SK-N-SH (cell line): ENCODE data around the gene YPEL3.

ENCODE experiments used
- EP300 ChIP-seq, 2 experiments: IDR thresholded peaks; 2 replicates each; pipeline versions ENCODE4 v1.4.0 to v1.6.1; 2012; ENCODE audit warnings: borderline replicate concordance in 1 of 2, low read depth in 1 of 2, low read length in 1 of 2
- EZH2phosphoT487 ChIP-seq: fragments of 200-600 bp; sonication (generic); IDR thresholded peaks from 2 replicates; pipeline ENCODE4 v1.6.1; 2017; ENCODE audit warnings: low read depth, mixed run types, mild to moderate bottlenecking, antibody characterized with exemption, moderate library complexity, borderline replicate concordance
- FOXJ3 ChIP-seq: sonication (generic); formaldehyde crosslinking; IDR thresholded peaks from 2 replicates; pipeline ENCODE4 v1.5.1; 2020; ENCODE audit warnings: mild to moderate bottlenecking, missing genetic modification reagents
- POLR2AphosphoS5 ChIP-seq: IDR thresholded peaks from 2 replicates; pipeline ENCODE4 v1.6.1; 2012; ENCODE audit warnings: low read depth, low read length
- SIN3A ChIP-seq: IDR thresholded peaks from 2 replicates; pipeline ENCODE4 v1.6.1; 2012; ENCODE audit warnings: low read depth, mild to moderate bottlenecking, low read length, moderate library complexity, borderline replicate concordance
- SMC3 ChIP-seq: IDR thresholded peaks from 2 replicates; pipeline ENCODE4 v1.6.1; 2012; ENCODE audit warnings: low read depth, low read length, improper control_type of control experiment
- TF ChIP-seq, protein P1 (sequence below): fragments of 200-600 bp; sonication (generic); IDR thresholded peaks from 2 replicates; pipeline ENCODE4 v1.6.1; 2017; ENCODE audit warnings: antibody characterized with exemption, mild to moderate bottlenecking, moderate library complexity
- TF ChIP-seq, protein P2 (sequence below): IDR thresholded peaks from 2 replicates; pipeline ENCODE4 v1.4.0; 2012; ENCODE audit warnings: low read depth, borderline replicate concordance
- TF ChIP-seq, protein P3 (sequence below): fragments of 150-350 bp; IDR thresholded peaks from 2 replicates; pipeline ENCODE4 v1.6.1; 2017; ENCODE audit warnings: antibody characterized with exemption, low read length, low read depth, borderline replicate concordance

DNA sequence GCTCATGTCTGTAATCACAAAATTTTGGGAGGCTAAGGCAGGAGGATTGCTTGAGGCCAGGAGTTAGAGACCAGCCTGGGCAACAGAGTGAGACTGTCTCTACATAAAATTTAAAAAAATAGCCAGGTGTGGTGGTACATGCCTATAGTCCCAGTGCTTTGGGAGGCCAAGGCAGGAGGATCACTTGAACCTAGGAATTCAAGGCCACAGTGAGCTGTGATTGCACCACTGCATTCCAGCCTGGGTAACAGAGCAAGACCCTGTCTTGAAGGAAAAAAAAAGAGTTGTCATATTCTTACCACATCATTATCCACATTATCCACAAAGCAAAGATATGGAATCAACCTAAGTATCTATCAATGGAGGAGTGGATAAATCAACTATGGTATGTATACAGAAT lies 48.0 kb upstream of the YPEL3 start:
- TF ChIP-seq EZH2phosphoT487, result no peak
- TF ChIP-seq SMC3, result no peak
- no peak for TF ChIP-seq POLR2AphosphoS5
- no peak for TF ChIP-seq EP300 (IDR thresholded peaks at IDR 0.05; ENCODE audit: borderline replicate concordance in 1 of 2, low read depth in 1 of 2, low read length in 1 of 2)
- TF ChIP-seq, protein P1, sequence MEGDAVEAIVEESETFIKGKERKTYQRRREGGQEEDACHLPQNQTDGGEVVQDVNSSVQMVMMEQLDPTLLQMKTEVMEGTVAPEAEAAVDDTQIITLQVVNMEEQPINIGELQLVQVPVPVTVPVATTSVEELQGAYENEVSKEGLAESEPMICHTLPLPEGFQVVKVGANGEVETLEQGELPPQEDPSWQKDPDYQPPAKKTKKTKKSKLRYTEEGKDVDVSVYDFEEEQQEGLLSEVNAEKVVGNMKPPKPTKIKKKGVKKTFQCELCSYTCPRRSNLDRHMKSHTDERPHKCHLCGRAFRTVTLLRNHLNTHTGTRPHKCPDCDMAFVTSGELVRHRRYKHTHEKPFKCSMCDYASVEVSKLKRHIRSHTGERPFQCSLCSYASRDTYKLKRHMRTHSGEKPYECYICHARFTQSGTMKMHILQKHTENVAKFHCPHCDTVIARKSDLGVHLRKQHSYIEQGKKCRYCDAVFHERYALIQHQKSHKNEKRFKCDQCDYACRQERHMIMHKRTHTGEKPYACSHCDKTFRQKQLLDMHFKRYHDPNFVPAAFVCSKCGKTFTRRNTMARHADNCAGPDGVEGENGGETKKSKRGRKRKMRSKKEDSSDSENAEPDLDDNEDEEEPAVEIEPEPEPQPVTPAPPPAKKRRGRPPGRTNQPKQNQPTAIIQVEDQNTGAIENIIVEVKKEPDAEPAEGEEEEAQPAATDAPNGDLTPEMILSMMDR, result no peak
- TF ChIP-seq, protein P2, sequence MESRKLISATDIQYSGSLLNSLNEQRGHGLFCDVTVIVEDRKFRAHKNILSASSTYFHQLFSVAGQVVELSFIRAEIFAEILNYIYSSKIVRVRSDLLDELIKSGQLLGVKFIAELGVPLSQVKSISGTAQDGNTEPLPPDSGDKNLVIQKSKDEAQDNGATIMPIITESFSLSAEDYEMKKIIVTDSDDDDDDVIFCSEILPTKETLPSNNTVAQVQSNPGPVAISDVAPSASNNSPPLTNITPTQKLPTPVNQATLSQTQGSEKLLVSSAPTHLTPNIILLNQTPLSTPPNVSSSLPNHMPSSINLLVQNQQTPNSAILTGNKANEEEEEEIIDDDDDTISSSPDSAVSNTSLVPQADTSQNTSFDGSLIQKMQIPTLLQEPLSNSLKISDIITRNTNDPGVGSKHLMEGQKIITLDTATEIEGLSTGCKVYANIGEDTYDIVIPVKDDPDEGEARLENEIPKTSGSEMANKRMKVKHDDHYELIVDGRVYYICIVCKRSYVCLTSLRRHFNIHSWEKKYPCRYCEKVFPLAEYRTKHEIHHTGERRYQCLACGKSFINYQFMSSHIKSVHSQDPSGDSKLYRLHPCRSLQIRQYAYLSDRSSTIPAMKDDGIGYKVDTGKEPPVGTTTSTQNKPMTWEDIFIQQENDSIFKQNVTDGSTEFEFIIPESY, result no peak
- no peak for TF ChIP-seq FOXJ3
- no peak for TF ChIP-seq SIN3A
- TF ChIP-seq, protein P3, sequence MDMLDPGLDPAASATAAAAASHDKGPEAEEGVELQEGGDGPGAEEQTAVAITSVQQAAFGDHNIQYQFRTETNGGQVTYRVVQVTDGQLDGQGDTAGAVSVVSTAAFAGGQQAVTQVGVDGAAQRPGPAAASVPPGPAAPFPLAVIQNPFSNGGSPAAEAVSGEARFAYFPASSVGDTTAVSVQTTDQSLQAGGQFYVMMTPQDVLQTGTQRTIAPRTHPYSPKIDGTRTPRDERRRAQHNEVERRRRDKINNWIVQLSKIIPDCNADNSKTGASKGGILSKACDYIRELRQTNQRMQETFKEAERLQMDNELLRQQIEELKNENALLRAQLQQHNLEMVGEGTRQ, result no peak
